ENCODE measurements around the gene GADD45GIP1. TPM values are rescaled to one million over a fixed set of nuclear protein-coding genes. Genes with fewer than 3 reads are reported as not detected.
A peak's percentile ranks its signal among the peaks of the same experiment; 100 is the strongest.

The GADD45GIP1 gene
- total RNA-seq, 1 donor from 2014 or later = 31.4 TPM

GRCh38 chr19:13002166-13002898 is 45.3 kb upstream of the GADD45GIP1 start:
- peak; percentile 32 for TF ChIP-seq CTCF (IDR thresholded peaks at IDR 0.05; ENCODE audit: borderline replicate concordance)

GRCh38 chr19:13001502-13002165 is 44.6 kb upstream of the GADD45GIP1 start:
- DNase-seq = no peak
- Histone ChIP-seq H3K27me3 (ENCODE audit: low read depth) (no peaks in the 10 kb centered on the region), H3K36me3 (peaks cover 14% of the 10 kb centered on the region), H3K9me3 (replicated peaks) (no peaks in the 10 kb centered on the region), H3K4me1 (peaks cover 91% of the 10 kb centered on the region), H3K4me3 (peak overlapping the region; percentile 62), H3K27ac (replicated peaks) (peak overlapping the region; percentile 95)
- intact Hi-C loops (cut with micrococcal nuclease) = no loop called here
- no peak for TF ChIP-seq CTCF (IDR thresholded peaks at IDR 0.05; ENCODE audit: borderline replicate concordance)

More at GRCh38 chr19:13002166-13002898, 45.3 kb upstream of the GADD45GIP1 start:
- Histone ChIP-seq H3K27ac (replicated peaks) (peak overlapping the region; percentile 95), H3K36me3 (peaks cover 14% of the 10 kb centered on the region), H3K9me3 (replicated peaks) (no peaks in the 10 kb centered on the region), H3K27me3 (ENCODE audit: low read depth) (no peaks in the 10 kb centered on the region), H3K4me1 (peaks cover 91% of the 10 kb centered on the region), H3K4me3 (peak overlapping the region; percentile 62)
- DNase-seq = peak; percentile 76
- intact Hi-C loops (cut with micrococcal nuclease) = no loop called here

GRCh38 chr19:13001166-13001501 is 44.1 kb upstream of the GADD45GIP1 start:
- intact Hi-C loops (cut with micrococcal nuclease) = no loop called here
- no peak for DNase-seq
- Histone ChIP-seq H3K27ac (replicated peaks) (peak overlapping the region; percentile 95), H3K4me1 (peaks cover 91% of the 10 kb centered on the region), H3K4me3 (peak overlapping the region; percentile 62), H3K27me3 (ENCODE audit: low read depth) (no peaks in the 10 kb centered on the region), H3K9me3 (replicated peaks) (no peaks in the 10 kb centered on the region), H3K36me3 (peaks cover 14% of the 10 kb centered on the region)
- TF ChIP-seq CTCF (IDR thresholded peaks at IDR 0.05; ENCODE audit: borderline replicate concordance) = no peak

GRCh38 chr19:12997967-12998940 is 41.2 kb upstream of the GADD45GIP1 start:
- DNase-seq = no peak

More at GRCh38 chr19:12997967-12998940, 41.2 kb upstream of the GADD45GIP1 start:
- Histone ChIP-seq H3K4me3 (peak overlapping the region; percentile 85), H3K36me3 (peaks cover 14% of the 10 kb centered on the region), H3K4me1 (peaks cover 70% of the 10 kb centered on the region), H3K9me3 (replicated peaks) (no peaks in the 10 kb centered on the region), H3K27ac (replicated peaks) (peak overlapping the region; percentile 89), H3K27me3 (ENCODE audit: low read depth) (no peaks in the 10 kb centered on the region)
- TF ChIP-seq CTCF (IDR thresholded peaks at IDR 0.05; ENCODE audit: borderline replicate concordance) = no peak
- intact Hi-C loops (cut with micrococcal nuclease) = loop anchor here (10.0 kb wide), 1 partner anchor 67 kb away; no protein-coding TSS in a partner anchor
